ENCODE results near the gene VTI1A. TPM values are rescaled to one million over a fixed set of nuclear protein-coding genes. Genes with fewer than 3 reads are reported as not detected.
A peak's percentile ranks its signal among the peaks of the same experiment; 100 is the strongest.

Gene VTI1A
- total RNA-seq, 1 experiment from 2014 or later, result 39.0 TPM

GRCh38 chr10:112832361-112832878 is 385.4 kb downstream of the VTI1A start:
- no peak for DNase-seq (ENCODE audit: low read depth)

- no peak for DNase-seq (ENCODE audit: low read depth)
Observed at GRCh38 chr10:112832959-112833358, 385.9 kb downstream of the VTI1A start.

GRCh38 chr10:112834751-112835181 is 387.8 kb downstream of the VTI1A start:
- no peak for DNase-seq (ENCODE audit: low read depth)

- no peak for DNase-seq (ENCODE audit: low read depth)
Observed at GRCh38 chr10:112835217-112835715, 388.3 kb downstream of the VTI1A start.

DNA sequence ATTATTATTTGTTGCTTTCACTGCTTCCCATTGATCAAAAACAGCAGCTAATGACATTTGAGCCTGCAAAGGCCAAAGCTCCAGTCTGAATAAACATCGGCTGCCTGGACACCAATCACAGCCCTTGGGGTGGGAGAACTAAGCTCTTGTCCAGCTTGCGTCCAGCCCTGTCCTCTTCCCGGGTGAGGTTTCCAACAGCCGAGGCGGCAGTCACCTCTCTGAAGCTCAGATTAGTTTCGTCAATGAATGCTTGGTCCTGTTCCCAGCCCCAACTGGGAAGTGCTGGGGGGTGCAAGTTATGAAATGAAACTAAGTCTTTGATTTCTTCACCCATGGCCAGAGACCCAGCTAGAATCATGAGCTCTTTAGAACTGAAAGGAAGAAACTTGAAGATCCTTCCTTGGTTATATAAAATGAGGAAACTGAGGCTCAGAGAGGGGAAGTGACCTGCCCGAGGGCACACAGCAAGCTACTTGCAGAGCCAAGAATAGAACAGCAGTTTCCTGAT is 389.0 kb downstream of the VTI1A start:
- DNase-seq (ENCODE audit: low read depth), result no peak

DNA sequence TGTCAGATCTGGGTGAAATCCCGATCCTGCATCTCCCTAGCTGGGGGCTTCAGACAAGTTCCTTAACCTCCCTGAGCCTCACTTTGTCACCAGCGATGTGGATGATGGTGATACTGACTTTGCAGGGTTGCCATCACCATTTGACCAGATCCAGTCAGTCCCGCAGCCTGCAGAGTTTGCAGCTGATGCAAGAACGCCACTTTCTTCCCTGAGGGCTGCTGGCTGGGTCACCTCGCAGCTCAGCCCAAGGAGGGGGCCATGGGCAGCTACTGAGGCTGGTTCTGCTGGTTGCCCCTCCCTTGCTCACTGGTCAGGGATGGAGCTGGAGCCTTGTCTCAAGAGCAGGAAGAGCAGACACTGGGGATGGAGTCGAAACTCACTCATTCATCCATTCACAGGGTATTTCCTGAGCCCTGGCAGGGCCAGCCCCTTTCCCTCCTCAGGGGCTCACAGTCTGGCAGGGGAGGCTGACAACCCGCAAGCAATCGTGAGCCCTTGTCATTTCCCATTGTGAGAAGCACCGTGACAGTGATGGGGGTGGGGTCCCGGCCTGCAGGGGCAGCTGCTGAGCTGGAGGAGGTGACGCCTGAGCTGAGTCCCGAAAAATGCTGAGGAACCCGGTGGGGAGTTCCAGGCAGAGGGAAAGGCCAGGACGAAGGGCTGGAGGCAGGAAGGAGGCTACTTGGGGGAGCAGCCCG is 391.9 kb downstream of the VTI1A start:
- DNase-seq (ENCODE audit: low read depth), result no peak

- no peak for DNase-seq (ENCODE audit: low read depth)
Observed at GRCh38 chr10:112839928-112840654, 393.1 kb downstream of the VTI1A start.

- no peak for DNase-seq (ENCODE audit: low read depth)
Observed at GRCh38 chr10:112841549-112841948, 394.5 kb downstream of the VTI1A start.

- DNase-seq (ENCODE audit: low read depth), result peak; percentile 86
Observed at GRCh38 chr10:112842832-112843360, 395.9 kb downstream of the VTI1A start.

DNA sequence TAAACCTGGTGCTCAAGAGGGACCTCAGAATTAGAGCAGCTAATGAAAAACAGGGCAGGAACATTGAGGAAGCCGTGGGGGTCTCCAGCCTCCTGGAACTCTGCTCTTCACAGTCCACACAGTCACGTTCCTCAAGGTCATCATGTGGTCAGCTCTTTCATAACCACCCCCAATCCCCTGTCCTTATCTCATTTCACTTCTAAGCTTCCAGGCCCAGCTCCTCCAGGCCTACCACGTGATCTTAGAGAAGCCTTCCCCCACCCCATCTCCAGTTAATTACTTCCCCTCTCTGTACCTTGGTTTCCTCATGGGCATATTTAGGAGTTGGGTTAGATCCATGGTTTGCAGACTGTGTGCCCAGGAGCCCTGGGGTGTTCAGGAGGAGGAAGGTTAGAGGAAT is 396.6 kb downstream of the VTI1A start:
- no peak for DNase-seq (ENCODE audit: low read depth)

DNA sequence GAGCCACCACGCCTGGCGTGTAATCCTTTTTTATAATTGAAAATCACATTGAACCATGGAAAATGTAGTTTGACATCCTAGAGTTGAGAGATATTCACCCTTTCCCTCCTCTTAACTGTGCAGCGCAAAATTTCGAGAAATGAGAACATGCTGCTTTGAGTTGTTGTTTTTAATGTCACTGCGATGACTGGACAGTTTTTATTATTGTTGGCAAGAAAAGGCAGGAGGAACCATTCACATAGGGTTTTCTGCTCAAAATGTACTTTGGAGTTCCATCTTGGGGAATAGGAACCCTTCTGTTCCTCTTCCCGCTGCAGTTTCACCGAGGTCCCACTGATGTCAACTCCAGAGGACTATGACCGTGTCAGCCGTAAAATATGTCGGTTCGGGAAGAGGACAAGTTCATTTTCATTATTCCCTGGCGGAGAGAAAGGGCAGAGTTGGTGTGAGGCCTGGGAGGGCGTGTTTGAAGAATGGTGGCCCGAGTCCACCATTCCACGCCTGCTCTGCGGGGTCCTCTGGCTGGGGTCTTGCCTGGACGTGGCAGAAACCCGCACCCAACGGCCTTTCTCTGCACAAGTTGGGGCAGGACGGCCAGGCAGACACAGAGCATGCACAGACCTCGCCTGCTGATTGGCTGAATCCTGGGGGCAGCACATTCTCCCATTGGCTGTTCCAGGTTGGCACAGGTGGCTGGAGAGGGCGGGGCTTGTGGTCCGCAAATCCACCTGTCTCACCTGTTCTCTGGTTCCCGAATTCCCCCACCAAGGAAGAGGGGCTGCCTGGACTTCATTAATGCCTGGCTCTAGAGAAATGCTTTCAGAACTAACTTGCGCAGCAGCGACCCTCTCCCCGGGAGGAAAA is 397.9 kb downstream of the VTI1A start:
- no peak for DNase-seq (ENCODE audit: low read depth)

DNA sequence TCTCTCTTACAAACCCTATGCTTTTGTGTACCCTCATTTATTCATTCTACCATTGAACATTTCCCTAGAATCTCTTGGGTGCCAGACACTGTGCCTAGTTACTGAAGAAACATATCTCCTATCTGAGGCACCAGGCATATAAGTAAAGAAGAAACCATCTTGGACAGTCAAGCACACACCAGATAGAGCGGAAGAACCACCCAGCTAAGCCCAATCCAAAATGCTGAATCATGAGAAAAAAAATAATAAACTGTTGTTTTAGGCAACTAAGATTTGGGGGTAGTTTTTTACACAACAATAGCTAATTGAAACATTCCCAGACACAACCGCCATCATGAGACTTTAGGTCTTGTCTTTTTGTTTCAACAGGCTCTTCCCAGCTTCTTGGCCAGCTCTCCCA is 400.8 kb downstream of the VTI1A start:
- no peak for DNase-seq (ENCODE audit: low read depth)

DNA sequence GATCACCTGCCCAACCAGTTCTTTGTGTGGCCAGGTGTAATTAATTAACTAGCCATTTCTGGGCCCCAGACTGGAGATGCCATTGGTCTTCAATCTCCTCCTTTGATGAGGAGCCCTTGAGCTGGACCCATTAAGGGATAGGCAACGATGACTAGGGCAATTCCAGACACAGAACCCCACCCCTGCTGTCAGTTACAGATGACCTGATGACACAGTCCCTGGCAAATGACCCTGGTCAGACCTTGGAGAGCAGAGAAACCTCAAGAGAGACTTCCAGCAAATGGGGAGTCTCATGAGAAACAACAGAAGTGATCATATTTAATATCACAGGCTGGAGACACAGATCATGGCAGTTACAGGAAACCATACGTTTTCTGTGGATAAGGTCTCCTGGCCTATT is 401.2 kb downstream of the VTI1A start:
- DNase-seq (ENCODE audit: low read depth), result no peak

DNA sequence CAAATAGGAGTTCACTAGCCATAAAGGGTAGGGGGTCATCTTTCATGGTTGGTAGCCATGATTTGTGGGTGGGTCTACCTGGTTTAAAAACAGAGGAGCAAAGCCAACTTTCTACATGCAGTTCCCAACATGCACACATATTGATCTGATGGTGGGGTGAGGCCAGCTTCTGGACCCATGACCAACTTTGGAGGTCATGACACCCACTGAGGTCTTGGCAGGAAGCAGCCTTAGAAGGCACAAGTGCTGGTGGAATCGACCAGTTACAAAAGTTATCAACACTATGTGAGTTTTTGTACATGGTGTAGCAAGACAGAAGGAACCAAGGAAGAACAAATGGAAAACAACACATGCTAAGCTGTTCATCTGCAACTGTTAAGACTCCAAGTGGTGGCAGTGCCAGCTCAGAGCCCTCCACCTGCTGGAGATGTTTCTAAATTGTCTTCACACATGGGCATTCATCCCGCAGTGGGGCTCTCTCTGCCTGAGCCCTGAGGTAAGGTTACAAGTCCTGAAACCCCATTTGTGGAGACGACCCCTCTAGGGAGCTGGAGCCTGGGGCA is 401.9 kb downstream of the VTI1A start:
- no peak for DNase-seq (ENCODE audit: low read depth)

- DNase-seq (ENCODE audit: low read depth), result no peak
Observed at GRCh38 chr10:112849546-112849945, 402.5 kb downstream of the VTI1A start.

GRCh38 chr10:112851181-112851580 is 404.2 kb downstream of the VTI1A start:
- no peak for DNase-seq (ENCODE audit: low read depth)

GRCh38 chr10:112851588-112852211 is 404.7 kb downstream of the VTI1A start:
- DNase-seq (ENCODE audit: low read depth), result no peak

DNA sequence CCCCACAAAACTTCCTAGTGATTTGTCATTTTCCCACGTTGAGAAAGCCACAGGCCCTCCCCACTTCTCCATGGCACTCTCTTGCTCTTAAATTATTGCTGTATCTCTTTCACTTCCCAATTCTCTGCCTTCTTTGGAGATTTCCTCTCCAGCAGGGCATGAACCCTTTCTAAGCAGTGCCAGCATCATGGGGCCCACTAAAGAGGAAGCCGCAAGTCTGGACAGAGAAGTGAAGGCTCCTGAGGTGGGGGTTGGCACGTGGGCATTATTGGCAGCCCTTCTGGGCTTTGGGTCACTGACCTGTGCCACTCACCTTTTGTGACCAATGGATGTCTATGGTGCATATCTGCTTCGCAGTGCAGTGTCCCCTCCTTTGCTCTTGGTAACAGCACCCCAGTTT is 405.3 kb downstream of the VTI1A start:
- DNase-seq (ENCODE audit: low read depth), result no peak

DNA sequence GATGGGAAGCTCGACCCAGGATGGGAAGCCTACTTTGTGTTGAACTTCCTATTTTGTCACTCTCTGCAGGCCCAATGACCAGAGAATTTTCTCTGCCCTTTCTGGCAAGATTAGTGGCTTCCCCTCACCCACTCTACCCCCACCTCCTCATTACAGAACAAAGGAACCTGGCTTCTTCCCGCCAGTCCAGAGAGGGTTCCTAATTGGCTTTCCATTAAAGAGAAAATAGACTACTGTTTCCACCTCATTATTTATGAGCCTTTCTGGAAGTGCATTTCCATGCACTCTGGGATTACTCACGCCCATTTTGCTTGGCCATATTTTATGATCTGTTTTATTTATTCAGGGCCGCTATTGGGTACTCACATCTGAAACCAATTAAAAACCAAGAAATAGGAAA is 408.1 kb downstream of the VTI1A start:
- DNase-seq (ENCODE audit: low read depth), result no peak

- no peak for DNase-seq (ENCODE audit: low read depth)
Observed at GRCh38 chr10:112857493-112857892, 410.5 kb downstream of the VTI1A start.
